GM12878 (cell line): ENCODE results near the gene PGLYRP2. TPM values are rescaled to one million over a fixed set of nuclear protein-coding genes. Genes with fewer than 3 reads are reported as not detected.

Source experiments
- BACH1 ChIP-seq: fragments of 450-650 bp; IDR thresholded peaks from 2 replicates; pipeline ENCODE4 v1.6.1; 2017; ENCODE audit warnings: mild to moderate bottlenecking, borderline replicate concordance
- CHD2 ChIP-seq: IDR thresholded peaks from 2 replicates; pipeline ENCODE4 v1.6.1; 2011; ENCODE audit warnings: low read depth, low read length, improper control_type of control experiment, borderline replicate concordance
- GABPA ChIP-seq: IDR thresholded peaks from 2 replicates; pipeline ENCODE4 v1.6.1; 2014; ENCODE audit warnings: antibody characterized with exemption, low read depth, mild to moderate bottlenecking, inconsistent platforms
- IKZF2 ChIP-seq, 2 experiments: fragments of 450-650 bp; IDR thresholded peaks; 2 replicates each; pipeline ENCODE4 v1.6.1; 2017; ENCODE audit warnings: mild to moderate bottlenecking in 2 of 2, moderate library complexity in 2 of 2
- MYC ChIP-seq: IDR thresholded peaks from 2 replicates; pipeline ENCODE4 v1.6.1; 2011; ENCODE audit warnings: mild to moderate bottlenecking, low read length, moderate library complexity, inconsistent platforms; ENCODE audit not compliant: insufficient read depth, insufficient replicate concordance, insufficient read length, severe bottlenecking
- NFYA ChIP-seq: IDR thresholded peaks from 2 replicates; pipeline ENCODE4 v1.6.1; 2011; ENCODE audit warnings: low read depth, mild to moderate bottlenecking, low read length, improper control_type of control experiment, borderline replicate concordance
- NR2C2 ChIP-seq: IDR thresholded peaks from 2 replicates; pipeline ENCODE4 v1.6.1; 2011; ENCODE audit warnings: borderline replicate concordance, low read depth; ENCODE audit not compliant: control insufficient read depth, insufficient read length
- NR2F1 ChIP-seq: fragments of 450-650 bp; conservative IDR thresholded peaks from 2 replicates; pipeline ENCODE4 v1.6.1; 2017; ENCODE audit warnings: mild to moderate bottlenecking
- NRF1 ChIP-seq: conservative IDR thresholded peaks from 2 replicates; pipeline ENCODE4 v1.6.1; 2011; ENCODE audit warnings: mild to moderate bottlenecking, low read depth, low read length, improper control_type of control experiment
- PML ChIP-seq: IDR thresholded peaks from 2 replicates; pipeline ENCODE4 v1.6.1; 2012; ENCODE audit warnings: low read length, inconsistent platforms
- POLR2A ChIP-seq: IDR thresholded peaks from 2 replicates; pipeline ENCODE4 v1.6.1; 2011; ENCODE audit warnings: low read depth, mild to moderate bottlenecking, low read length
- RBBP5 ChIP-seq: fragments of 200-600 bp; sonication (generic); conservative IDR thresholded peaks from 2 replicates; pipeline ENCODE4 v1.6.1; 2016
- RFX5 ChIP-seq: IDR thresholded peaks from 2 replicates; pipeline ENCODE4 v1.6.1; 2011; ENCODE audit warnings: low read depth, low read length, improper control_type of control experiment
- RUNX3 ChIP-seq: IDR thresholded peaks from 2 replicates; pipeline ENCODE4 v1.6.1; 2012; ENCODE audit warnings: low read length, inconsistent platforms
- SIX5 ChIP-seq: IDR thresholded peaks from 2 replicates; pipeline ENCODE4 v1.6.1; 2011; ENCODE audit warnings: mild to moderate bottlenecking, low read depth, low read length, moderate library complexity; ENCODE audit not compliant: severe bottlenecking
- SMAD1 ChIP-seq: fragments of 450-650 bp; IDR thresholded peaks from 2 replicates; pipeline ENCODE4 v1.6.1; 2018; ENCODE audit warnings: mild to moderate bottlenecking, low read depth; ENCODE audit not compliant: partially characterized antibody
- SMARCA5 ChIP-seq: fragments of 450-650 bp; IDR thresholded peaks from 2 replicates; pipeline ENCODE4 v1.6.1; 2017; ENCODE audit warnings: mild to moderate bottlenecking
- STAT3 ChIP-seq: IDR thresholded peaks from 2 replicates; pipeline ENCODE4 v1.6.1; 2011; ENCODE audit warnings: low read depth, low read length, improper control_type of control experiment
- TBL1XR1 ChIP-seq: IDR thresholded peaks from 2 replicates; pipeline ENCODE4 v1.6.1; 2012; ENCODE audit warnings: low read depth, low read length, improper control_type of control experiment
- WRNIP1 ChIP-seq: IDR thresholded peaks from 2 replicates; pipeline ENCODE4 v1.6.1; 2011; ENCODE audit warnings: low read depth, low read length, improper control_type of control experiment, borderline replicate concordance
- YY1 ChIP-seq: IDR thresholded peaks from 2 replicates; pipeline ENCODE4 v1.6.1; 2011; ENCODE audit warnings: low read depth, mild to moderate bottlenecking, low read length
- ZNF24 ChIP-seq: fragments of 450-650 bp; IDR thresholded peaks from 2 replicates; pipeline ENCODE4 v1.6.1; 2017; ENCODE audit warnings: antibody characterized with exemption, mild to moderate bottlenecking
- polyA plus RNA-seq, 11 experiments: library from polyadenylated mRNA; depleted of rRNA in 4 of 11; unstranded in 6 of 11; stranded (reverse) in 5 of 11; fragments of >200 nt; fragmentation: Nextera tagmentation in 4 of 11; fragmentation: Illumina TruSeq in 1 of 11; extraction: Ambion mirVana in 4 of 11; extraction: Trizol in 1 of 11; gene quantifications; 1 replicate in 1 of 11; 2 replicates in 10 of 11; pipeline versions ENCODE4 v1.2.1 to v1.2.3, GENCODE V29; 2011 to 2016; ENCODE audit warnings: inconsistent platforms in 2 of 11, missing spikeins in 2 of 11, low read depth in 1 of 11
- total RNA-seq, 4 experiments: library from RNA; depleted of rRNA in 3 of 4; stranded (reverse); fragments of >200 nt in 3 of 4; fragmentation: Illumina TruSeq in 1 of 4; extraction: Trizol in 1 of 4; gene quantifications; 2 replicates each; pipeline versions ENCODE4 v1.2.1 to v1.2.3, GENCODE V29; 2013 to 2021
- TF ChIP-seq, protein P1 (sequence below): fragments of 450-650 bp; IDR thresholded peaks from 2 replicates; pipeline ENCODE4 v1.6.1; 2014; ENCODE audit warnings: mild to moderate bottlenecking
- TF ChIP-seq, protein P2 (sequence below): IDR thresholded peaks from 2 replicates; pipeline ENCODE4 v1.6.1; 2012; ENCODE audit warnings: low read length, inconsistent platforms
- TF ChIP-seq, protein P3 (sequence below): fragments of 450-650 bp; IDR thresholded peaks from 2 replicates; pipeline ENCODE4 v1.6.1; 2017; ENCODE audit warnings: mild to moderate bottlenecking, moderate library complexity

The PGLYRP2 gene
- total and polyA plus RNA-seq, 10 of the 15 experiments (the other 5 are each of a cell fraction or from before 2014, with no cell fraction given), result 0.15 to 0.48 (median 0.26) TPM; not detected in 5

DNA sequence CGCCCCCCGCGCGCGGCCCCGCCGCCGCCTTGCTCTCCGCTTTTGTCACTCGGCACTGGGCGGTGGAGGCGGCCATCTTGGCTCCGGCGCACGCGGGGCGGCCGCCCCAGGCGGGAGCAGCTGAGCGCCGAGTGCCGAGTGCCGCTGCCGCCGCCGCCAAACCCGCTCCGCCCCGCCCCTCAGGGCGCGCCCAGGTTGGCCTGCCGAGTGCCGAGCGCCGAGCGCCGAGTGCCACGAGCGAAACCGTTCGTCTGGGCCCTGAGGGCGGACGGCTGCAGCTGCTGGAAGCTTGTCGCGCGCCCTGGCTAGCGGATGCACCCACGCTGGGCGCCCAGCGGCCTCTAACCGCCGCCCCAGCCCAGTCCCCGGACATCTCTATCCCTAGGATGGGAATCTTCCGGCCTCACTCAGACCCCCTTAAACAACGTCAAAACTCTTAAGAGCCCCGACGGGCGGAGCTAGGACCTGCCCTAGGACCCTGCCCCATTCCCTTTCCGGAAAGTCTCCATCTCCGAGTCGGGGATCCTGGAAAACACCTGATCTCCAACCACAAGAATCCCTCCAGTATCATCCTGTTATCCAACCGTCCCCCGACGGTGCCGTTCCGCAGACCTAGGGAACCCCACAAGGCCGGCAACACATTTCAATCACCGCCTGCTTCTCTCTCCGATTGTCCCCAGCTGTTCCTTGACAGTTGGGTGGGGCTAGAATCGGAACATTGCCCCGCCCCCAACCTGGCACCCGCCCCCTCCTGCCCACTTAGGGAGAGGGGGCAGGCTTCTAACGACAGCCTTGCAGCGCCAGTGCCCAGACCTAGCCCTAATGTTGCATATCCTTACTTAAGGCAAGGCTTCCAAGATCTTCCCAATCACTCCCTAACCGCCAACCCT, 46.4 kb downstream of the PGLYRP2 start (continued):
- TF ChIP-seq SIX5, result peak; percentile 40
- 0 out of 2 replicates have a peak, but pooled peaks have one; percentile 29 for TF ChIP-seq ZNF24
- peak; percentile 58; the same call in 1 of the 2 replicates for TF ChIP-seq PML
- TF ChIP-seq SMARCA5, result peak; percentile 62; the same call in 1 of the 2 replicates
- no peak for TF ChIP-seq NFYA
- TF ChIP-seq RUNX3, result peak; percentile 20; the same call in 1 of the 2 replicates
- no peak for TF ChIP-seq WRNIP1
- peak; percentile 61; the same call in 1 of the 2 replicates for TF ChIP-seq CHD2
- no peak for TF ChIP-seq RFX5
- no peak for TF ChIP-seq GABPA
- TF ChIP-seq STAT3, result no peak
- TF ChIP-seq POLR2A, result peak; percentile 87
- TF ChIP-seq YY1, result peak; percentile 97
- TF ChIP-seq RBBP5, result no peak
- TF ChIP-seq, protein P1, sequence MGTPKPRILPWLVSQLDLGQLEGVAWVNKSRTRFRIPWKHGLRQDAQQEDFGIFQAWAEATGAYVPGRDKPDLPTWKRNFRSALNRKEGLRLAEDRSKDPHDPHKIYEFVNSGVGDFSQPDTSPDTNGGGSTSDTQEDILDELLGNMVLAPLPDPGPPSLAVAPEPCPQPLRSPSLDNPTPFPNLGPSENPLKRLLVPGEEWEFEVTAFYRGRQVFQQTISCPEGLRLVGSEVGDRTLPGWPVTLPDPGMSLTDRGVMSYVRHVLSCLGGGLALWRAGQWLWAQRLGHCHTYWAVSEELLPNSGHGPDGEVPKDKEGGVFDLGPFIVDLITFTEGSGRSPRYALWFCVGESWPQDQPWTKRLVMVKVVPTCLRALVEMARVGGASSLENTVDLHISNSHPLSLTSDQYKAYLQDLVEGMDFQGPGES, result no peak
- TF ChIP-seq, protein P2, sequence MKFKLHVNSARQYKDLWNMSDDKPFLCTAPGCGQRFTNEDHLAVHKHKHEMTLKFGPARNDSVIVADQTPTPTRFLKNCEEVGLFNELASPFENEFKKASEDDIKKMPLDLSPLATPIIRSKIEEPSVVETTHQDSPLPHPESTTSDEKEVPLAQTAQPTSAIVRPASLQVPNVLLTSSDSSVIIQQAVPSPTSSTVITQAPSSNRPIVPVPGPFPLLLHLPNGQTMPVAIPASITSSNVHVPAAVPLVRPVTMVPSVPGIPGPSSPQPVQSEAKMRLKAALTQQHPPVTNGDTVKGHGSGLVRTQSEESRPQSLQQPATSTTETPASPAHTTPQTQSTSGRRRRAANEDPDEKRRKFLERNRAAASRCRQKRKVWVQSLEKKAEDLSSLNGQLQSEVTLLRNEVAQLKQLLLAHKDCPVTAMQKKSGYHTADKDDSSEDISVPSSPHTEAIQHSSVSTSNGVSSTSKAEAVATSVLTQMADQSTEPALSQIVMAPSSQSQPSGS, result no peak
- TF ChIP-seq MYC, result peak; percentile 79
- no peak for TF ChIP-seq SMAD1
- peak; percentile 77; the same call in 1 of the 2 replicates for TF ChIP-seq BACH1
- peak; percentile 98 for TF ChIP-seq NR2C2
- TF ChIP-seq NRF1, result no peak
- TF ChIP-seq IKZF2 (IDR thresholded peaks at IDR 0.05), result peak in 1 of 2 experiments; percentile 31; a peak in 1 of 4 replicates
- TF ChIP-seq, protein P3, sequence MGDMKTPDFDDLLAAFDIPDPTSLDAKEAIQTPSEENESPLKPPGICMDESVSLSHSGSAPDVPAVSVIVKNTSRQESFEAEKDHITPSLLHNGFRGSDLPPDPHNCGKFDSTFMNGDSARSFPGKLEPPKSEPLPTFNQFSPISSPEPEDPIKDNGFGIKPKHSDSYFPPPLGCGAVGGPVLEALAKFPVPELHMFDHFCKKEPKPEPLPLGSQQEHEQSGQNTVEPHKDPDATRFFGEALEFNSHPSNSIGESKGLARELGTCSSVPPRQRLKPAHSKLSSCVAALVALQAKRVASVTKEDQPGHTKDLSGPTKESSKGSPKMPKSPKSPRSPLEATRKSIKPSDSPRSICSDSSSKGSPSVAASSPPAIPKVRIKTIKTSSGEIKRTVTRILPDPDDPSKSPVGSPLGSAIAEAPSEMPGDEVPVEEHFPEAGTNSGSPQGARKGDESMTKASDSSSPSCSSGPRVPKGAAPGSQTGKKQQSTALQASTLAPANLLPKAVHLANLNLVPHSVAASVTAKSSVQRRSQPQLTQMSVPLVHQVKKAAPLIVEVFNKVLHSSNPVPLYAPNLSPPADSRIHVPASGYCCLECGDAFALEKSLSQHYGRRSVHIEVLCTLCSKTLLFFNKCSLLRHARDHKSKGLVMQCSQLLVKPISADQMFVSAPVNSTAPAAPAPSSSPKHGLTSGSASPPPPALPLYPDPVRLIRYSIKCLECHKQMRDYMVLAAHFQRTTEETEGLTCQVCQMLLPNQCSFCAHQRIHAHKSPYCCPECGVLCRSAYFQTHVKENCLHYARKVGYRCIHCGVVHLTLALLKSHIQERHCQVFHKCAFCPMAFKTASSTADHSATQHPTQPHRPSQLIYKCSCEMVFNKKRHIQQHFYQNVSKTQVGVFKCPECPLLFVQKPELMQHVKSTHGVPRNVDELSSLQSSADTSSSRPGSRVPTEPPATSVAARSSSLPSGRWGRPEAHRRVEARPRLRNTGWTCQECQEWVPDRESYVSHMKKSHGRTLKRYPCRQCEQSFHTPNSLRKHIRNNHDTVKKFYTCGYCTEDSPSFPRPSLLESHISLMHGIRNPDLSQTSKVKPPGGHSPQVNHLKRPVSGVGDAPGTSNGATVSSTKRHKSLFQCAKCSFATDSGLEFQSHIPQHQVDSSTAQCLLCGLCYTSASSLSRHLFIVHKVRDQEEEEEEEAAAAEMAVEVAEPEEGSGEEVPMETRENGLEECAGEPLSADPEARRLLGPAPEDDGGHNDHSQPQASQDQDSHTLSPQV, result peak; percentile 68
- TF ChIP-seq NR2F1, result peak; percentile 55
- peak; percentile 46; the same call in 1 of the 2 replicates for TF ChIP-seq TBL1XR1
